ENCODE results near the gene VSTM2L. TPM values are rescaled to one million over a fixed set of nuclear protein-coding genes. Genes with fewer than 3 reads are reported as not detected.

Gene VSTM2L
- polyA plus RNA-seq, 4 donors: 1.6 to 23.0 (median 2.2) TPM

GRCh38 chr20:37934634-37935375 is 31.9 kb downstream of the VSTM2L start:
- DNase-seq (ENCODE audit: low read depth in 4 of 4, low spot score in 3 of 4): no peak

DNA sequence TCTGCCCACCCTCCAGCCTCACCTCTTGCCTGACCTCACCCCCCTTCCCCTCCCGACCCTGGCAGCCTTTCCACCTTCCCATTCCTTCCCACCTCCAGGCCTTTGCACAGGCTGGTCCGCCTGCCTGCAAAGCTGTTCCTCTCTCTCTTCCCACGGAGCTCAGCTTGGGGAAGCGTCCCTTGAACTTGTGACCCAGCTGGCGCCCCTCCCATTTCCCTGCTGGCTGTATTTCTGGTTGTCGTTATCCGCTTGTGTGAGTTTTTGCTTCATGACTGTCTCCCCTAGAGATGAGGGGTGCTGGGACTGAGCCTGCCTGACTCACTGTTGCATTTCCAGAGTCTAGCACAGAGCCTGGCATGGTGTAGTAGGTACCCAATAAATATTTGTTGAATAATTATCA is 32.5 kb downstream of the VSTM2L start:
- no peak for DNase-seq (ENCODE audit: low read depth in 4 of 4, low spot score in 3 of 4)

DNA sequence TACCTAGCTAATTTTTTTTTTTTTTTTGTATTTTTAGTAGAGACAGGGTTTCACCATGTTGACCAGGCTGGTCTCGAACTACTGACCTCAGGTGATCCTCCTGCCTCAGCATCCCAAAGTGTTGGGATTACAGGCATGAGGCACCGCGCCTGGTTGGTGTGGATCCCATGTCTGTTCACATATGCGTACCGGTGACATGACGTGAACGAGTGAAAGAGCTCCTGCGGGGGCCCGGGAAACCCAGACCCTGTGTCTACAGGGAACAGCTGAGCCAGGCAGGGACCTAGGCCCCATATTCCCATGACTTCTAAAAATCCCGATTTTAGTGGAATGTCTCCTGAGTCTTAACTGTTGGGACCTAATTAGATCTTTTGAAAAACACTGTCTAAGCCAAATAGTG is 33.1 kb downstream of the VSTM2L start:
- no peak for DNase-seq (ENCODE audit: low read depth in 4 of 4, low spot score in 3 of 4)

DNA sequence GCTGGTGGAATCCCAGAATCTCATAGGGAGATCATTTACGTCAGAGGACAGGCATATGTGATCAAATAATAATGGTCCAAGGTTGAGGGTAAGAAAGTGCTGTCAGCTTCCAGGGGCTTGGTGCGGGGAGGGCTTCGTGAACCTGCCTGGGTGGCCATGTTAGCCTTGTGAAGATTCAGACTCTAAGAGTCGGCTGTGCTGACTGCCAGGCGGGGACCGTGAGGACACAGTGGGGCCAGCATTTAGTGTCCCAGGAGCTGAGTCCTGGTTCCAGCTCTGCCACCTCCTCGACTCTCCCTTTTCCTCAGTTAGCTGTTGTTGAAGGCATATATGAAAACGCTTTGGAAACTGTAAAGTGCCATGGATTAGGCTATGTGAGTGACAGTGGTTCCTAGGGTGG is 33.5 kb downstream of the VSTM2L start:
- DNase-seq (ENCODE audit: low read depth in 4 of 4, low spot score in 3 of 4): no peak

- no peak for DNase-seq (ENCODE audit: low read depth in 4 of 4, low spot score in 3 of 4)
These were observed 34.8 kb downstream of the VSTM2L start for GRCh38 chr20:37937686-37938085.

DNA sequence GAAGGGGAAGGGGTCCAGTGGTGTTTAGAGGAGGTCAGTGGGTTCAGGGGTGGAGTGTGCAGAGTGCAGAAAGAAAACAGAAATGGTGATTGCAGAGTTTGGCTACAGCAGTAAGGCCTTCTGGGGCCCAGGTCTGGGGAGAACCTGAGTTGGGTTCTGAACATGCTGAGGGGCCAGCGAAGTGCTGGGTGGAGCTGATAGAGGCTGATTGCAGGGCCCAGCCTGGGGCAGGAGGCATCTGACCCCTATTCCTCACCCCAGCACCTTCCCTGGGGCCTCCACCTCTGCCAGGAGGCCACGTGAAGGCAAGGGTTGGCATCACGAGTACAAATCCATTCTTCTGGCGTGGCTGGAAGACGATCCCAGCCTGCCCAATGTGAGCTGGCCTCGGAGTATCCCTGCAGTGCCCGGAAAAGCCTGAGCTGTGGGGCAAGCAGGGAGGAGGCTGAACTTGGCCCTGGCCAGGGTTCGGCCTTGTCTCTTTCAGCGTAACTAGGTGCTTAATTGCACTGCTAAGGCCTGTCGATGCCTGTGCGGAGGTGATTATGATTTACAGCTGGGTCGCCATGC is 35.3 kb downstream of the VSTM2L start:
- DNase-seq (ENCODE audit: low read depth in 4 of 4, low spot score in 3 of 4): no peak

- no peak for DNase-seq (ENCODE audit: low read depth in 4 of 4, low spot score in 3 of 4)
These were observed 36.0 kb downstream of the VSTM2L start for GRCh38 chr20:37938954-37939353.

DNA sequence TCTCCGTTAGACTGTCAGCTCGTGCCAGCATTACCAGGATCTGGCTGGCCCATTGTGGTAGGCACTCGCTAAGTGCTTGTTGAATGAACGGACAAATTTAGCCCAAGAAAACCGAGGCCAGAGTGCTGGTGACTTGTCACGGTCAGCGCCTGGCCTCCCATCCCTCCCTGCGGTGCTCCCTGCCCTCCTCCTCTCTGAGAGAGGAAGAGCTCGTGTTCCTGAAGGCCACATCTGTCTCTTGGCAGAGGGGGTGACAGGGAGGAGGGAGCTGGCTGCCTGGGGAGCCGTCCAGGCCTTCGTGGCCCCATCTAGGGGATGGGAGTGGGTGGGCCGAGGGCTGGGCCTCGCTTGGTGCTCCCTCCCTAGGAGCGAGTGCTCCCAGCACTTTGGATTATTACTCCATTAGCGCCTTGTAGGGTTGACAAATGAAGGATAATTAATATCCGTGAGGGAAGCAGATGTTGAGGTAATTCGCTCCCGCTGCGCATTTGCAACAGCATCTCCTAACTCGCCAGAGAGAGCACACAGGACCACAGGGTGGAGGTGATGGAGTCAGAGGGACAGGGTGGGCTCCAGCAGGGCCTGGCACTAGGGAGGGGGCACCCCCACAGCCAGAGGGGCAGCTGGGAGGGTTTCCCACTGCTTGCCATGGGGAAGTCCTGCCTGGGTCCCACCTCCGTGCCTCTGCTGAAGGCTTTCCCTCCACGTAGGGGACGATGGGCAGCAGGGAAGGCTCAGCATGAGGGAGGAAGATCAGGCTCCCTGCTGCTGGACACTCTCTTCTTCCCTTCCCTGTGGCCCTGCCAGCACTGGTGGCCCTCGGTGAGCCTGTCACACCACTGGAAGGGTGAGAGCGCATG is 37.0 kb downstream of the VSTM2L start:
- no peak for DNase-seq (ENCODE audit: low read depth in 4 of 4, low spot score in 3 of 4)

- no peak for DNase-seq (ENCODE audit: low read depth in 4 of 4, low spot score in 3 of 4)
These were observed 37.9 kb downstream of the VSTM2L start for GRCh38 chr20:37940858-37941257.

GRCh38 chr20:37941332-37941731 is 38.4 kb downstream of the VSTM2L start:
- no peak for DNase-seq (ENCODE audit: low read depth in 4 of 4, low spot score in 3 of 4)

DNA sequence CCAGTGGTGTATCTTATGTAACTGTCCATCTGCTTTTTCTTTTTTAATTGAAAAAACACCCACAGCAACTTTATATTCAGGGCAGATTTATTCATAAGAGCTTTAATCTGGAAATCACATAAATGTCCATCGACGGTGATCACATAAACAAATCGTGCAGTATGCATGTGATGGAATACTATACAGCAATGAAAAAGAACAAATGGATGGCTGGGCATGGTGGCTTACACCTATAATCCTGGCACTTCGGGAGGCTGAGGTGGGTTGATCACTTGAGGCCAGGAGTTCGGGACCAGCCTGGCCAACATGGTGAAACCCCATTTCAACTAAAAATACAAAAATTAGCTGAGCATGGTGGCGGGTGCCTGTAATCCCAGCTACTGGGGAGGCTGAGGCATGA is 39.1 kb downstream of the VSTM2L start:
- DNase-seq (ENCODE audit: low read depth in 4 of 4, low spot score in 3 of 4): no peak

DNA sequence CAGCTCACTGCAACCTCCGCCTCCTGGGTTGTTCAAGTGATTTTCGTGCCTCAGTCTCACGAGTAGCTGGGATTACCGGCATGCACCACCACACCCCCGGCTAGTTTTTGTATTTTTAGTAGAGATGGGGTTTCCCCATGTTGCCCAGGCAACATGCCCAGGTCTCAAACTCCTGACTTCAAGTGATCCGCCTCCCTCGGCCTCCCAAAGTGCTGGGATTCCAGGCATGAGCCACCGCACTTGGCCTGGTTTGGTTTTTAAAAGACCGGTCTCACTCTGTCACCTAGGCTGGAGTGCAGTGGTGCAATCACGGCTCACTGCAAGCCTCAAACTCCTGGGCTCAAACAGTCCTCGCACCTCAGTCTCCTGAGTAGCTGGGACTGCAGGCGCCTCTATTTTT is 40.1 kb downstream of the VSTM2L start:
- no peak for DNase-seq (ENCODE audit: low read depth in 4 of 4, low spot score in 3 of 4)

GRCh38 chr20:37943501-37944455 is 40.9 kb downstream of the VSTM2L start:
- no peak for DNase-seq (ENCODE audit: low read depth in 4 of 4, low spot score in 3 of 4)

- DNase-seq (ENCODE audit: low read depth in 4 of 4, low spot score in 3 of 4): no peak
These were observed 41.6 kb downstream of the VSTM2L start for GRCh38 chr20:37944456-37944981.

- no peak for DNase-seq (ENCODE audit: low read depth in 4 of 4, low spot score in 3 of 4)
These were observed 42.2 kb downstream of the VSTM2L start for GRCh38 chr20:37945091-37945547.

DNA sequence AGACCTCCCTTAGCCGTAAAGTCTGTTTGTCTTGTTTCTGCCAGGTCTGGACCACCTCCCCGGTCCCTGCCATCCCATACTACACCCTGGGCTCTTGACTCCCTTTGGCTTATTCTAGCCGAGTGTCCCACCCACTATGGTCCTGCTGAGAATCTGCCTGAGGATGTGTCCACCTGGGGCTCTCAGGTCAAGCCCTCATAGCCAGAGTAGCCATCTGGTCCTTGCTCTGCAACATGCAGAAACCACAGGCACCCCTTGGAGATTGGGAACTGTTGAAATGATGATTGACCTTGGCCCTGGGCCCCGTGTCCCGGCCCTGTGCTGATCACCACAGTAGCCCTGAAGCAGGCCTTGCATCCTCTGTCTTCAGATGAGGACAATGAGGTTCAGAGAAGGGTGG is 44.0 kb downstream of the VSTM2L start:
- no peak for DNase-seq (ENCODE audit: low read depth in 4 of 4, low spot score in 3 of 4)

- no peak for DNase-seq (ENCODE audit: low read depth in 4 of 4, low spot score in 3 of 4)
These were observed 45.0 kb downstream of the VSTM2L start for GRCh38 chr20:37947943-37948342.

- no peak for DNase-seq (ENCODE audit: low read depth in 4 of 4, low spot score in 3 of 4)
These were observed 46.0 kb downstream of the VSTM2L start for GRCh38 chr20:37948956-37949355.

GRCh38 chr20:37954190-37954589 is 51.3 kb downstream of the VSTM2L start:
- DNase-seq (ENCODE audit: low read depth in 4 of 4, low spot score in 3 of 4): no peak

GRCh38 chr20:37954626-37955025 is 51.7 kb downstream of the VSTM2L start:
- no peak for DNase-seq (ENCODE audit: low read depth in 4 of 4, low spot score in 3 of 4)

All from left renal pelvis (tissue), 4 donors.